Keratinocyte (primary cell): ENCODE data around the gene TMEM132E. TPM values are rescaled to one million over a fixed set of nuclear protein-coding genes. Genes with fewer than 3 reads are reported as not detected.

Source experiments
- DNase-seq: peaks from one replicate; pipeline ENCODE4 v3.0.0-alpha.2; 2011; ENCODE audit warnings: low read depth, missing footprints, low spot score
- FAIRE-seq: peaks from 2 replicates; lab custom pipeline; 2011; peaks lifted over from hg19 to GRCh38; lab: Jason Lieb, UNC
- H2AFZ ChIP-seq: 2 replicates; pipeline ENCODE4 v1.6.0; 2012; ENCODE audit warnings: low read length, control low read depth, inconsistent platforms; ENCODE audit not compliant: control insufficient read depth
- H3K27ac ChIP-seq: 2 replicates; pipeline ENCODE4 v1.5.1; 2011; ENCODE audit warnings: low read length; ENCODE audit not compliant: control insufficient read depth, insufficient read depth
- H3K27me3 ChIP-seq: 3 replicates; pipeline ENCODE4 v1.6.0; 2011; ENCODE audit warnings: low read length; ENCODE audit not compliant: control insufficient read depth, insufficient read depth; ENCODE audit errors: extremely low read depth
- H3K36me3 ChIP-seq, 2 experiments: 2 replicates in 1 of 2; 3 replicates in 1 of 2; pipeline ENCODE4 v1.5.1; 2011; ENCODE audit warnings: low read length in 2 of 2, mild to moderate bottlenecking in 1 of 2; ENCODE audit not compliant: control insufficient read depth in 2 of 2, insufficient read depth in 2 of 2; ENCODE audit errors: extremely low read depth in 1 of 2
- H3K4me1 ChIP-seq: 3 replicates; pipeline ENCODE4 v1.5.1; 2011; ENCODE audit warnings: low read length; ENCODE audit not compliant: control insufficient read depth, insufficient read depth; ENCODE audit errors: extremely low read depth
- H3K4me2 ChIP-seq: 3 replicates; pipeline ENCODE4 v1.6.0; 2011; ENCODE audit warnings: low read depth, low read length; ENCODE audit not compliant: control insufficient read depth, insufficient read depth; ENCODE audit errors: extremely low read depth
- H3K4me3 ChIP-seq, 3 experiments: fragments of 200-600 bp in 1 of 3; sonication (generic) in 1 of 3; 2 replicates in 2 of 3; 3 replicates in 1 of 3; pipeline ENCODE4 v1.5.1; 2011 to 2016; ENCODE audit warnings: low read length in 3 of 3, mild to moderate bottlenecking in 3 of 3, control low read depth in 2 of 3, inconsistent platforms in 1 of 3, low read depth in 1 of 3, mixed read lengths in 1 of 3, mixed run types in 1 of 3, moderate library complexity in 1 of 3; ENCODE audit not compliant: control insufficient read depth in 2 of 3, insufficient read depth in 2 of 3; ENCODE audit errors: extremely low read depth in 1 of 3
- H3K79me2 ChIP-seq: 2 replicates; pipeline ENCODE4 v1.6.0; 2012; ENCODE audit warnings: low read length; ENCODE audit not compliant: control insufficient read depth, insufficient read depth
- H3K9ac ChIP-seq: 3 replicates; pipeline ENCODE4 v1.6.0; 2011; ENCODE audit warnings: low read length; ENCODE audit not compliant: control insufficient read depth, insufficient read depth; ENCODE audit errors: extremely low read depth
- H3K9me1 ChIP-seq: 3 replicates; pipeline ENCODE4 v1.6.0; 2011; ENCODE audit warnings: low read length; ENCODE audit not compliant: control insufficient read depth, insufficient read depth; ENCODE audit errors: extremely low read depth
- H3K9me3 ChIP-seq: 2 replicates; pipeline ENCODE4 v1.5.1; 2012; ENCODE audit warnings: low read depth, low read length; ENCODE audit not compliant: control insufficient read depth
- H4K20me1 ChIP-seq: 3 replicates; pipeline ENCODE4 v1.6.0; 2011; ENCODE audit warnings: low read length; ENCODE audit not compliant: control insufficient read depth, insufficient read depth; ENCODE audit errors: extremely low read depth
- CTCF ChIP-seq, 3 experiments: IDR thresholded peaks in 1 of 3; conservative IDR thresholded peaks in 1 of 3; optimal IDR thresholded peaks in 1 of 3; 2 replicates in 2 of 3; 3 replicates in 1 of 3; pipeline versions ENCODE3 to v1.5.1; 2011; ENCODE audit warnings: low read length in 3 of 3, mild to moderate bottlenecking in 3 of 3, moderate library complexity in 2 of 3, control low read depth in 1 of 3, inconsistent platforms in 1 of 3; ENCODE audit not compliant: insufficient read depth in 2 of 3; ENCODE audit errors: extremely low read depth in 1 of 3
- EZH2 ChIP-seq: IDR thresholded peaks from one replicate; pipeline ENCODE4 v1.6.1; 2012; ENCODE audit warnings: inconsistent platforms, mild to moderate bottlenecking, low read length, moderate library complexity
- dilution Hi-C: fragments of 300-500 bp; cut with MboI; formaldehyde crosslinking; loops from one replicate; pipeline ENCODE4 v1.7.0; 2020; ENCODE audit warnings: low sequenced_read_pairs; ENCODE audit not compliant: extremely low pct_ligation_motif_present
- polyA plus RNA-seq, 5 experiments: library from polyadenylated mRNA; depleted of rRNA in 3 of 5; stranded (reverse) in 3 of 5; stranded (forward) in 1 of 5; unstranded in 1 of 5; fragments of >200 nt; gene quantifications; 1 replicate in 1 of 5; 2 replicates in 3 of 5; 3 replicates in 1 of 5; pipeline versions ENCODE4 v1.2.1 to v1.2.3, GENCODE V29; 2011 to 2012; ENCODE audit warnings: missing spikeins in 2 of 5, low read depth in 1 of 5, low replicate concordance in 1 of 5

The TMEM132E gene
- polyA plus RNA-seq, 1 donor (not counting 4 experiments of a cell fraction or from before 2014, with no cell fraction given): not detected

GRCh38 chr17:34542700-34543336, 36.6 kb upstream of the TMEM132E start:
- no peaks in the 10 kb centered on the region for H4K20me1 ChIP-seq
- FAIRE-seq (no peak), DNase-seq (no peak)
- dilution Hi-C loops: no loop called here
- no peak overlapping the region for H3K9ac ChIP-seq
- H3K9me1 ChIP-seq: no peaks in the 10 kb centered on the region
- no peaks in the 10 kb centered on the region for H3K9me3 ChIP-seq
- H3K79me2 ChIP-seq: no peaks in the 10 kb centered on the region
- no peak overlapping the region for H3K27ac ChIP-seq
- no peaks in the 10 kb centered on the region for H3K36me3 ChIP-seq
- H3K27me3 ChIP-seq: peaks cover 3% of the 10 kb centered on the region
- no peak overlapping the region for H2AFZ ChIP-seq
- no peak overlapping the region for H3K4me3 ChIP-seq
- H3K4me2 ChIP-seq: no peak overlapping the region
- TF ChIP-seq CTCF (optimal IDR thresholded peaks at IDR 0.05 in 1 of 3, IDR thresholded peaks at IDR 0.05 in 1 of 3, conservative IDR thresholded peaks at IDR 0.05 in 1 of 3; ENCODE audit: extremely low read depth in 1 of 3, insufficient read depth in 2 of 3, low read length in 3 of 3): peak; percentile 77 to 89 (median 82)
- no peak for TF ChIP-seq EZH2
- H3K4me1 ChIP-seq: no peaks in the 10 kb centered on the region

- H3K9ac ChIP-seq: no peak overlapping the region
- no peaks in the 10 kb centered on the region for H3K9me3 ChIP-seq
- TF ChIP-seq CTCF (optimal IDR thresholded peaks at IDR 0.05 in 1 of 3, IDR thresholded peaks at IDR 0.05 in 1 of 3, conservative IDR thresholded peaks at IDR 0.05 in 1 of 3; ENCODE audit: extremely low read depth in 1 of 3, insufficient read depth in 2 of 3, low read length in 3 of 3) (no peak), EZH2 (no peak)
- H2AFZ ChIP-seq: no peak overlapping the region
- peaks cover 5% of the 10 kb centered on the region for H3K27me3 ChIP-seq
- no peak for FAIRE-seq
- no peaks in the 10 kb centered on the region for H3K36me3 ChIP-seq
- H3K79me2 ChIP-seq: no peaks in the 10 kb centered on the region
- no peak overlapping the region for H3K27ac ChIP-seq
- H3K4me1 ChIP-seq: no peaks in the 10 kb centered on the region
- dilution Hi-C loops: no loop called here
- no peak overlapping the region for H3K4me2 ChIP-seq
- no peaks in the 10 kb centered on the region for H3K9me1 ChIP-seq
- H4K20me1 ChIP-seq: no peaks in the 10 kb centered on the region
- no peak overlapping the region for H3K4me3 ChIP-seq
- no peak for DNase-seq
These were observed 31.8 kb upstream of the TMEM132E start for GRCh38 chr17:34547453-34548063.
